Fibroblast of mammary gland (primary cell): ENCODE results near the gene CACNA1C.

Source experiments
- DNase-seq: peaks from one replicate; pipeline ENCODE4 v3.0.0-alpha.2; 2010; ENCODE audit warnings: low read depth
- H3K4me3 ChIP-seq: 2 replicates; pipeline ENCODE4 v1.5.1; 2011; ENCODE audit warnings: low read depth, mild to moderate bottlenecking, low read length, moderate library complexity; ENCODE audit not compliant: control insufficient read depth
- CTCF ChIP-seq: conservative IDR thresholded peaks from 2 replicates; pipeline ENCODE4 v1.5.1; 2011; ENCODE audit warnings: low read depth, low read length, inconsistent platforms; ENCODE audit not compliant: control insufficient read depth, insufficient read depth

The CACNA1C gene

GRCh38 chr12:2422591-2422990, 369.8 kb downstream of the CACNA1C start:
- DNase-seq, result no peak
- no peak for TF ChIP-seq CTCF

GRCh38 chr12:2429032-2429431, 376.2 kb downstream of the CACNA1C start:
- peak; percentile 53 for DNase-seq
- no peak for TF ChIP-seq CTCF
- no peak overlapping the region for H3K4me3 ChIP-seq

More at GRCh38 chr12:2422591-2422990, 369.8 kb downstream of the CACNA1C start:
- H3K4me3 ChIP-seq, result no peak overlapping the region

- no peak overlapping the region for H3K4me3 ChIP-seq
- DNase-seq, result peak; percentile 59
- TF ChIP-seq CTCF, result no peak
Measured at GRCh38 chr12:2431810-2432209, 379.0 kb downstream of the CACNA1C start.

- TF ChIP-seq CTCF, result no peak
- no peak for DNase-seq
- no peak overlapping the region for H3K4me3 ChIP-seq
Measured at GRCh38 chr12:2432856-2433255, 380.1 kb downstream of the CACNA1C start.

GRCh38 chr12:2435511-2435910, 382.7 kb downstream of the CACNA1C start:
- no peak for TF ChIP-seq CTCF
- no peak overlapping the region for H3K4me3 ChIP-seq

GRCh38 chr12:2439332-2440100, 386.7 kb downstream of the CACNA1C start:
- no peak for TF ChIP-seq CTCF
- DNase-seq, result no peak
- no peak overlapping the region for H3K4me3 ChIP-seq

More at GRCh38 chr12:2435511-2435910, 382.7 kb downstream of the CACNA1C start:
- DNase-seq, result no peak
